ENCODE data around the gene PIGH.
A peak's percentile ranks its signal among the peaks of the same experiment; 100 is the strongest.
"Not testable (repeated sequence)": the region's sequence is repeated elsewhere in the genome, so short reads cannot be mapped to it uniquely, and the experiment has no call there.

The PIGH gene, protein sequence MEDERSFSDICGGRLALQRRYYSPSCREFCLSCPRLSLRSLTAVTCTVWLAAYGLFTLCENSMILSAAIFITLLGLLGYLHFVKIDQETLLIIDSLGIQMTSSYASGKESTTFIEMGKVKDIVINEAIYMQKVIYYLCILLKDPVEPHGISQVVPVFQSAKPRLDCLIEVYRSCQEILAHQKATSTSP

DNA sequence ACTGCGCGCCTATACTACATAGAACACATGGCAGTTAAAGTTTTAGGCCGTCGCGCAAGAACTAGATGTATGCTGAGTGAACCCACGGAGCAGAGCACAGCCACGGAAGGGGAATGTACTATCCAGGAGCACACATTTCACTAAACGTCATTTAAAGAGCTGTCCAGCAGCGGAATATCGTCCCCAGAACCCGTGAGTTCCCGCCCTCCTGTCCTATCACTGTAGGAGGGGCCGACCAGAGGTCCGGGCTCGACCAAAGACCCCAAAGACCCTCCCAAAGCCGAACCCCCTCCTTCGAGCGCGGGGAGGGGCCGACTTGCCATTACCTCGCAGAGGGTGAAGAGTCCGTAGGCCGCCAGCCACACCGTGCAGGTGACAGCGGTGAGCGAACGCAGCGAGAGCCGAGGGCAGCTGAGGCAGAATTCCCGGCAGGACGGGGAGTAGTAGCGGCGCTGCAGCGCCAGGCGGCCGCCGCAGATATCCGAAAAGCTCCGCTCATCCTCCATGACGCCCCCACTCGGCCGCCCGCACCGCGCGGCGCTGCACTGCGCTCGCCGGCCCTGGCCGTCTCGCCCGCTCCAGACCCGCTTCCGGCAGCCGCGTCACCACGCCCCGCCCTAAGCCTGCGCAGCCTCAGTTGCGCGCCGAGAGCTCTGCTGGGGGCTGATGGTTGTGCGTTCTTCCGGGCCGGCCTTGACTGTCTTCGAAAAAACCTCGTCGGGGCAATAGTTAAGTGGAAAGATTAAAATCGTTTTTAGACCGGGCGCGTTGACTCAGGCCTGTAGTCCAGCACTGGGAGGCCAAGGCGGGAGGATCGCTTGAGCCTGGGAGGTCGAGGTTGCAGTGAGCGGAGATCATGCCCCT lies at the start of gene PIGH:
PIGH (minus strand) TSS at position 571 of the 864 bp plus-strand sequence; CDS start at position 506, 65 bp downstream.
- DNase-seq (ENCODE audit: low read depth), result peak; percentile 68

DNA sequence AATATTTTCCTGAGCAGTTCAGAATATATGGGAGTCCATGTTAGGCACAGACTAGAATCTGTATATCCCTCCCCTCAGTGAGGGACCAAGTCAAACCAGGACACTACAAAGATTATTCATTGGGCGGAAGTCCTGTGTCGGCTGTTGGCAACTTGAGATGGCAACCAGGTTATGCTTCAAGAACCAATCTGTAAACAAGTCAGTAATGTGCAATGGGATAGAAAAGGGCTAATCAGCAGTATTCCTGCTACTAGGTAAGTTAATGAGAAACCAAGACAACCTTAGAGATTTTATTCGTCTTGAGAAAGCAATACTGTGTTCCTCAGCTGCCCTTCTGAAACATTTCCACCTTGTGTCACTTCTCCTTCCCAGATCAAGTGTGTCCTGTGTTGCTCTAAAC lies 46.1 kb upstream of the PIGH start:
- DNase-seq (ENCODE audit: low read depth), result no peak

DNA sequence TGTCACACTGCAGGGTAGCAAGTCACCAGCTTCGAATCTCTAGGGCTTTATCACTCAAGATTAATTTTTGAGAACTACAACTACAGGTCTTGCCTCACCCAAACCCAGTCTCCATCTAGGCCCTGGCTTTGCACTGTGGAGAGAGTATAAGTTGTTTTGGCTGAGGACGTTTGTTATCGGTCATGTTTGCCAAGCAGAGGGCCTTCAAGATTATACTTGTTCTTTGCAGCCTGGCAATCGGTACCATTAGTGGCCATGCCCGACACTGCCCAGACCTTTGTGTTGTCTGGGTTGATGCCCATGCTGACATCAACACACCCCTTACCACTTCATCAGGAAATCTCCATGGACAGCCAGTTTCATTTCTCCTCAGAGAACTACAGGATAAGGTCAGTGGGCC lies 45.3 kb upstream of the PIGH start:
- DNase-seq (ENCODE audit: low read depth), result no peak

DNA sequence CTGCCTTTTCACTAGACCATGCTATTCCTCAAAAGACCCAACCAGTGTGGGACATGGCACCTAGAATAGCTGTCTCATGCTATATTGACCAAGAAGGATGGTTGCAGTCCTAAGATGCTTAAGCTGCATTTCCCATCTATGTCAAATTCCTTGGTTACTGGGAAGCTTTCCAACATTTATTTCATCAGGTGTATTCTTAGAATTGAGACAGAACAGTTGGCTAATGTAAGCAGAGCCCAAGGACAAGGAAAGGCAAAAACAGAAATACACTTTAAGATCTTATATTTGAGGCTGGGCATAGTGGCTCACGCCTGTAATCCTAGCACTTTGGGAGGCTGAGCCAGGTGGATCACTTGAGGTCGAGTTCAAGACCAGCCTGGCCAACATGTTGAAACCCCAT lies 44.4 kb upstream of the PIGH start:
- DNase-seq (ENCODE audit: low read depth), result no peak

DNA sequence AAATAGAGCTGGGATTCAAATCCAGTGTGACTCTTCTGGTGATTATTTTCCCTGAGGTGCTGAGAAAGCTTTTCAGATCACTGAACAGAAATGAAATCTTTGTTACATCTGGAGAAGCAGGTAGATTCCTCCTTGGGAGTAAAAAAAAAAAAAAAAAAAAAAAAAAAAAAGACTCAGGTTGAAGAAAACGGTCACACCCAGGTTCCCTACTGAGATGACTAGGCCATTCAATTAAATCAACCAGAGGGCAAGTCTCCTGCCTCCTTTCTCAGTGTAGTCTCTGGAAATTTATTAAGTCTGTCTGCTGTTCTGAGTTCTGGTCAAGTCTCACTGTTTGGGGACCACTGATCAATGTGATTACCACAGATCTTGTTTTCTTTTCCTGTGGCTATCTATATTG lies 43.6 kb upstream of the PIGH start:
- DNase-seq (ENCODE audit: low read depth), result no peak

DNA sequence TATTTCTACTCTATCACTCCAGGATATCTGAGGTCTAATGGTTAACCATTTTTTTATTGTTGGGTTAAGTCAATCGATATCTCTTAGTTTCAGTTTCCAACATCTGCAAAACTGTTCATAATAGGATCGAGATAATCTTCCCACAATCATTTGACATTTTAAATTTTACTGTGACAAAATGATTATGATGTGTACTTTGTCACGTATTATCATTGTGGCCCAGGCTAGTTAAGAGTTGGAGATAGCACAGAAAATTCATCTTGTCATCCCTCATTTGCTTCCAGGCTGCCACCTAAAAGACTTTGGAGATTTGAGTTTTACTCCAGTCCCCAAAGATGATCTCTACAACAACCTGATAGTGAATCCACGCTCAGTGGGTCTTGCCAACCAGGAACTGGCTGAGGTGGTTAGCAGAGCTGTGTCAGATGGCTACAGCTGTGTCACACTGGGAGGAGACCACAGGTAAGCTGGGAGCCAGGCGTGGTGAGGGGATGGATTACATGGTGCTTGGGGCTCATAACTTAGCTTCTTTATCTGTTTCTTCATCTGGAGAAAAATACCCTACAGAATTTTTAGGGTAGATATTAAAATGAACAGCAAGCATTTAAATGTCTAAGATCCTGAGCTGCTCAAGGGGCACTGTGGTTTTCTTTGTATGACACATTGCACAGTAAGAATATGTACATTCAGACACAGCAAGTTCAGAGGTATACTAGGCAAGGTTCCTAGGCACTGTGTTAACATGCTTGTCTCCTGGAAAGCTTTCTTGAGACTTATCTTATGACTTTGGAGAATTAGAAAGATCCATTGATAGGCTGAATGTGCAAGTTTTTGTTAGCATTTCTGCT lies 42.1 kb upstream of the PIGH start:
- no peak for DNase-seq (ENCODE audit: low read depth)

DNA sequence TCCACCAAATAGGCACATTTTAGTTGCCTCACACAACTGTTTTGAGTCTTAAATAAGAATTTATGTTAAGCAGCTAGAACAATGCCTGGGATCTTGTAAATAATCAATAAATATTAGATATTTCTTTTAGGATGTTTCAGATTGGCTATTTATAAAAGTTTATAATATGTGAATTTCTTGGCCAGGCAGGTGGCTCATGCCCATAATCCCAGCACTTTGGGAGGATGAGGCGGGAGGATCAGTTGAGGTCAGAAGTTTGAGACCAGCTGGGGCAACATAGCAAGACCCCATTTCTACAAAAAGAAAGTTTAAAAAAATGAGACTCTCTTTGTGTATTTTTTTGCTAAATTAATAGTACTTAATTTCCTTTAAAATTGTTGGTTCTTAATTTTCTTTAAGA lies 41.4 kb upstream of the PIGH start:
- DNase-seq (ENCODE audit: low read depth), result no peak

DNA sequence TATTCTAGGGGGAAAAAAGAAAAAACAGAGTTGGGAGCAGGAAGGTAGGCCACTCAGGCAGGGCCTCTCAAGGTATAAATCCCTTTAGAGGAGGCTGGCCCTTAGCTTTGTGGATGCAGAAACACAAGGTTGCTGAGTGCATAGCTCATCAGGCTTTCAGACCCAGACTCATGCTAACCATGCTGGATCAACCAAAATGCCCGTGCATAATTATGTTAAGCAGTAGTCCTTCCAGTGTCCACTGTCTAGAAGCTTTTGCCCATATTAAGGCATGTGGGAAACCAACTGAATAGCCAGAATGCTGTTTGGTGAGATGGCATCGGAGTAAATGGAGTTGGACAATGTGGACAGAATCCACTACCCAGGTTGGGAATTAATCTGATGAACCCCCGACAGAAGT lies 38.6 kb upstream of the PIGH start:
- DNase-seq (ENCODE audit: low read depth), result no peak

DNA sequence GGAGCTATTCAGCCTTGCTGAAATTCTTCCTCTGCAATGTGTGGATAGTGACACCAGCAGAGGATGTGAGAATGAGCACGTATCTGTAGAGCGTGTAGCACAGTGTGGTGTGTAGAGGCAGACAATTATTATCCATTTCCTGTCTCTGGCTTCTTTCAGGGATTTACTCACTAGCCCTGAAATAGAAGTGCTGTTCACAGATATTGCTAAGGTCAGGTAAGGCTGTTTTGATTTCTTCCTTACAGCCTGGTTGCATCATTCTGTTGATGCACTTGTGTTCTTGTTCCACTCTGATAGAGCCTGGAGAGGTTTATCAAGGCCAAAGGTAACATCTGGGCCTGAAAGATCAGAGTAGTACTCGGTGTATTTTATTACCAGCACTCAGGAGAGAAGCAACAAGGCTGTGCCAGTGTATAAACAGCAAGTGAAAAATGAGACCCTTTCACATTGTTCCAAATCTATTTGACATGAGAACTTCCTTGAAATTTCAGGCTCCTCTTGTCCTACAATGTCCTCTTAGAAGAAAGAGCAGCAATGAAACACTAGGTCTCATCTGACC lies 36.4 kb upstream of the PIGH start:
- DNase-seq (ENCODE audit: low read depth), result no peak

DNA sequence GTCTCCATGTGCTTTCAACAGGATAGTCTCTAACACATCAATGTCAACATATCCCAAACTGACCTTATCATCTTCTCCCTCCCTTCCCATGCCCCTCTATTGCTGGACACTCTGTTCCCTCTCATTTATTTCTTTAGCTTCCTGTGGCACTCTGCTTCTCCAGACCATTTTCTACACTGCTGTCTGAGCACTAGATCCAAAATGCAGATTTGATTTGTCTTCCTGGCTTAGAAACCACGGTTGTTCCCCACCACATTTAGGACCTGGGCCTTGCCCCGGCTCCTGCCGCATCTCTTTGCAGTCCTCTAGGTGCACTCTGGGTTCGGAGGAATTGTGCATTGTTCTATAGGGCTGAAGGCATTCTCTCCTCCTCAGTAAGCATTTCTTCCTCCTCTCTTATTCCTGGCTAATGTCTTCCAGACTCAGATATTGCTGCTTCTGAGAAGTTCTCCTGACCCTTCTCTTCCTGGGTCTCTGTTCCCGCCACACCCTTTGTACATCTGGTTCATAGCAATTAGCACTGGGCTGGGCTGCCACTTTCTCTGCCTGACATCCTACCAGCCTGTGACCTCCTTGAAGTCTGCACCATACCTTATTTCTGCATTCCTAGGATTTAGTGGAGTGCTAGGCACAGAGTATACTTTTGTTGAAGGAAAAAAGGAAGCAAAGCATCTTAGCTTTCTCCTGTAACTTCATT lies 33.5 kb upstream of the PIGH start:
- no peak for DNase-seq (ENCODE audit: low read depth)

DNA sequence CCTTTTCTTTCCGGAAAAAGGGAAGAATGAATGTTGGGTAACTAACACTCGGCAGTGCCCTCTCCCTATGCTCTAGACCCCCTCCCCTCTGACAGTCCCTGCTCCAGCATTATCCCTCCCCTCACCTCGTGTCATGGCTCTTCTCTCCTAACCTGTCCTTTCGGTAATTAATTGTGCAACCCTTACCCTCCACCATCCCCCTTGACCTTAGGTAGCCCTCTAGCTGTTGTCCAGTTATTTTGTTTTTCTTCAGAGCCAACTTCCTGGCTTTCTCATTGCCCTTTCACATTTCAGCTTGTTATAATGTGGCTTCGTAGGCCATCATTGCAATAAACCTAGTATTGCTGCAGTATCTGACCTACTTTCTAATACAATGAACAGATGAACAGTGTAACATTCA lies 30.9 kb upstream of the PIGH start:
- DNase-seq (ENCODE audit: low read depth), result no peak

DNA sequence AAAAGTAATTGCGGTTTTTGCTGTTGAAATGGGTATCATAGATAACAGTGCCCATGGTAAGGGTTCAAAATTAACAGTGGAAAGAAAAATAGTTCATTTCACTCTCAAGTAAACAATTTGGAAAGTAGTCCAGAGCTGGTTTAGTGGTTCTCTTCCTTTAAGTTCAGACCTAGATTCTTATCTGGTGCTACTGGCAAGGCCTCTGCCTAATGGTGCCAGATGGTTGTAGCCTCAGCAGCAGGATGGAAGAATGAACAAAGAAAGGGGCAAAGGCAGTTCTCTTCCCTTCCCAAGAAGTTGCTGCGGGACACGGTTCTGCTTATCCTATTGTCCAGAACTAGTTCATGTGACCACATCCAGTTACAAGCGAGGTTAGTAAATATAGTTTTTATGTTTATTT lies 30.1 kb upstream of the PIGH start:
- no peak for DNase-seq (ENCODE audit: low read depth)

DNA sequence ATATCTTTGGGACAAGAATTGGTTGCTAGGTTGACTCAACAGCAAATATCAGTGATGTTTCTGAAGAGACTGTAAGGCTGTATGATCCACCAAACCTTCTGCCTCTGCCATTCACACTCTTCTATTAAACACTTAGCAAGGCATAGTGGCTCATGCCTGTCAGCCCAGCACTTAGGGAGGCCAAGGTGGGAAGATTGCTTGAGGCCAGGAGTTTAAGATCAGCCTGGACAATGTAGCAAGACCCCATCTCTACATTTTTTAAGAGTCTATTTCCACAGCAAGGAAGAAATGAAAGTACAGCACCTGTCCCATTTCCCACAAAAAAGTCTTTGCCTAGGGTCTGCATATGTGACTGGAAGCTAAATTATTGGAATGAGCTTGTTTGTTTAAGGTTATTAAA lies 27.5 kb upstream of the PIGH start:
- DNase-seq (ENCODE audit: low read depth), result no peak

DNA sequence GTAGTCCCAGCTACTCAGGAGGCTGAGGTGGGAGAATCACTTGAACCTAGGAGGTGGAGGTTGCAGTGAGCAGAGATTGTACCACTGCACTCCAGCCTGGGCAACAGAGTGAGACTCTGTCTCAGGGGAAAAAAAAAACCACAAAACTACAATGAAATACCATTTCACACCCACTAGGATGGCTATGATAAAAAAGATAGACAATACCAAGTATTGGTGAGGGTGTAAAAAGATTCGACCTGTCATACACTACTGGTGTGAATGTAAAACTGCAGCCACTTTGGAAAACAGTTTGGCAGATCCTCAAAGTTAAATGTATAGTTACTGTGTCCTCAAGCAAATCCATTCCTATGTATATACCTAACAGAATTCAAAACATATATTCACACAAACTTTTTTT lies 26.1 kb upstream of the PIGH start:
- not testable (repeated sequence) for DNase-seq (ENCODE audit: low read depth)

DNA sequence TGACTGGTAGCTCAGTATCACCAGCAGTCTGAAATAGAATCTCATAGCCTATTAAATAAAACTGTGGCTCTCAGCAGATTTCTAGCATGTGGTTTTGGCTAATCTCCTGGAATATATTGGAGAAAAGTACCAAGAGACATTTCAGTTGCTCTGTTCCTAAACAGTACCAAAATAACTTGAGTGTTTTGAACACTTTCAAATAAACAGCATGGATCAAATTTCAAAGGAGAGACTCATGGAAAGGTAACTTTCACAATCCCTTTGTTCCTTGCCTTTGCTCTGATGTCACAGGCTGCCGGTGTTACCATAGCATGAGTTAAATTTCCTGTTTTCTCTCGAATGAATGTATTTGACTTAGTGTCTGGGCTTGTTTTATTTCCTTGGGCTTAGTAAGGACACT lies 23.0 kb upstream of the PIGH start:
- DNase-seq (ENCODE audit: low read depth), result peak; percentile 44

DNA sequence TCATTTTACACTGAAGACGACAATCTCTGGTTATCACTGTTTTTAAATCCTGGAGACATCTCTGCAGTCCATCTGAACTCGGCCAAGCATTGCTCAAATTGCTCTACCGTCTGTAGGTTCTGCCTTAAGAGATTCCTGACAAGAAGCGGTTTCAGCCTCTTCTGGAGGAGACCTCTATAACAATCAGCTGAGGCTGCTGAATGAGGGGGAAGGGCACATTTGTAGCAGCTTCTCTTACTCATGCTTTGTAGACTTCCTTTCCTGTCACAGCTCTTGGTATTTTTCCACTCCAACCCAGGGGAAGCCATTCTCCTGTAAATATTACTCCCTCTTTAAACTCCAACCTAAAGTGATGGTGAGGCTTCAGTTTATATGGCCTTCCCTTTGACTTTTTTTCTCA lies 22.6 kb upstream of the PIGH start:
- DNase-seq (ENCODE audit: low read depth), result peak; percentile 80

DNA sequence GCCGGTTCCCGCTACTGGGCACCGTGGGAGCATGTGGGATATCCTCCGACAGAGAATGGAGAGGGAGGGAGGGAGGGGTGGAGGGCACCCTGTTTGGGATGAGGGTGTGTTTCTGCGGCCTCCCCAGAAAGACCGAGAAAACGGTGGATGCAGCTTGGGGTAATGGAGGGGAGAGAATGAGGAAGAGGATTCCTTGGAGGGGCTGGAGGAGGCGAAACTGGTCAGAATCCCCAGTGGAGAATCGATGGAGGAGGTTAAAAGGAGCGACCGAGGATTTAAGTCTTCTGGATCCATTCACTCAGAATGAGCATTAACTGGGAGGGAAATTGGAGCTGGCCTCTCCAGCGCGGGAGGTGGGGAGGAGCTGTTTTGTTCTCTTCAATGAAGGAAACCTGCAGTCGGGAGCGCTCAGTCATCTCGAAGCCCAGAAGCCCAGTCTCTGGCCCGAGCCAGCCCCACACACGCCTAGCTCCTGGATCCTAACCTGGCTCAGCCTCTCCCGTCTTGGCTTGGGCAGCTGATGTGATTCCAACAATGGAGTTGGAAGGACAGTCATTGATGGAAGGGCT lies 20.2 kb upstream of the PIGH start:
- DNase-seq (ENCODE audit: low read depth), result no peak

DNA sequence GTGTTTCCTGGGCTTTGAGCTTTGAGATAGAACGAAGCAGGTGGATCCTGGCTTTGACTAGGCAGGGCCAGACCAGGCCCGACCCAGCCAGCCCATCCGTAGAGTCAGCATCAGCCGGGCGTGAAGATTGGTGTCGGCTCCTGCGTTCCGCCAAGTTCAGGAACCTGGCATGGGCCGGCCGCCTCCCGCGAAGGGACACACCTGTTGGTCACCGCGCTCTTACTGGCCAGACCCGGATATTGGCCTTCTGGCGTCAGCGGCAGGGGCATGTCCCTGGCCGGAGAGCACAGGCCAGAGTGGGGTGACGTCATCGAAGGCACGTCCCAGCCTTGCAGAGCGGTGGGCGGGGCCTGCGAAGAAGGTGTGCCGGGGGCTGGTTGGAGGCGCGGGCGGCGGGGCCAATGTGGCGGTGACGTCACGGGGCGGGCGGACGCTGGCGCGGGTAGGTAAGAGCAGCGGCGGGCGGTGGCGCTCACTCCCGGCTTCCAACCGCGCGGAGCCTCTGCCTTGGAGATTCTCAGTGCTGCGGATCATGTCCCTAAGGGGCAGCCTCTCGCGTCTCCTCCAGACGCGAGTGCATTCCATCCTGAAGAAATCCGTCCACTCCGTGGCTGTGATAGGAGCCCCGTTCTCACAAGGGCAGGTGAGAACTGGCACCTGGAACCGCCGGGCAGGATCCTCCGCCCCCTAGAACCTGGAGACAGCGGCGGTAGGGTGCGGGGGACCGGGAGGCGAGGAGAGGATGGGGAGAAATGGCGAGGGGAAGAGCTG lies 19.6 kb upstream of the PIGH start, which contains the start of gene ARG2:
ARG2 (plus strand) TSS at position 475 of the 771 bp plus-strand sequence; CDS start at position 533, 58 bp downstream.
- DNase-seq (ENCODE audit: low read depth), result peak; percentile 80

DNA sequence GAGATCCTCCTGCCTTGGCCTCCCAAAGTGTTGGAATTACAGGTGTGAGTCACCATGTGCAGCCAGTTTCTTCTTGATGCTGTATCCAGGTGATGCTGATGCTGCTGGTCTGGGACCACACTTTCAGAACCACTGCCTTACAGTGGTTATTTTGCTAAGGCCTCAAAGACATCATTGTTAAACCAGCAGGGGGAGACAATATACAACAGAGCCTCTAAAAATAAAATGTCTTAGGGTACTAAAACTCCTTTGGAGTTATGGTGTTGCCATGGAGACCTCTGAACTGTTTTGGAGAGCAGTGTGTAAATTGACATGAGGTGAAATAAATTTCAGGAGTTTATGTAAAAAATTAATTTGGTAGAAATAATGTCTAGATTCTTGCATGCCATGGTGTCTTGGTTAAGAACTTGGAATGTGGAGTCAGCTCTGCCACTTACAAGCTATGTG lies 18.6 kb upstream of the PIGH start:
- DNase-seq (ENCODE audit: low read depth), result peak; percentile 81

DNA sequence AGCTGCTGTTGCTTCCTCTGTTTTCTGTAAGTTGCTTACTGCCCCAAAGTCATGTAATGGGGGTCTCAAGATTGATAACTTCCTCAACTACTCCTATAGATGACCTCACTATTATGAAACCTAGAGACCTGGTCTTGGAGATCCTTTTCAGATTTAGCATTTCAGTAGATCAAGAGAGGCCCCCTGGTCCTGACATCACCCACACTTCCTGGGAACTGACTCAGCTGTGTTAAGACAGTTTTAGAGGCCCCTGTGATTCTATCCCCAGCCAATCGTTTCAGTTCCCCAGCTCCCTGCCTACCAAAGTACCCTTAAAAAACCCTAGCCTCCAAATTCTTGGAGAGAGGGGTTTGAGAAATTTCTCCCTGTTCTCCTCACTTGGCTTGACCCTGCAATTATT lies 10.4 kb upstream of the PIGH start:
- no peak for DNase-seq (ENCODE audit: low read depth)
